GM12891 (cell line): ENCODE measurements around the gene CFL1.
"Not testable (repeated sequence)": the region's sequence is repeated elsewhere in the genome, so short reads cannot be mapped to it uniquely, and the experiment has no call there.

Experiments
- DNase-seq: peaks from one replicate; pipeline ENCODE4 v3.0.0; 2011; ENCODE audit warnings: low spot score; ENCODE audit not compliant: insufficient read length
- FAIRE-seq: peaks from 2 replicates; lab custom pipeline; 2011; peaks lifted over from hg19 to GRCh38; lab: Jason Lieb, UNC
- PAX5 ChIP-seq: IDR thresholded peaks from 2 replicates; pipeline ENCODE4 v1.6.1; 2011; ENCODE audit warnings: low read length, moderate library complexity, mild to moderate bottlenecking; ENCODE audit not compliant: insufficient read depth, severe bottlenecking
- POLR2A ChIP-seq: IDR thresholded peaks from 2 replicates; pipeline ENCODE4 v1.6.1; 2011; ENCODE audit warnings: low read depth, low read length, control low read depth
- POLR2AphosphoS5 ChIP-seq: IDR thresholded peaks from 2 replicates; pipeline ENCODE4 v1.6.1; 2011; ENCODE audit warnings: low read depth, low read length, control low read depth
- POU2F2 ChIP-seq: IDR thresholded peaks from 2 replicates; pipeline ENCODE4 v1.6.1; 2011; ENCODE audit warnings: low read depth, mild to moderate bottlenecking, control low read depth, low read length, moderate library complexity
- SPI1 ChIP-seq: IDR thresholded peaks from 2 replicates; pipeline ENCODE4 v1.6.1; 2011; ENCODE audit warnings: low read depth, low read length, control low read depth
- TAF1 ChIP-seq: IDR thresholded peaks from 2 replicates; pipeline ENCODE4 v1.6.1; 2011; ENCODE audit warnings: low read depth, low read length, control low read depth

Gene CFL1

GRCh38 chr11:65897020-65897471 is 39.1 kb upstream of the CFL1 start:
- TF ChIP-seq POU2F2 (no peak), PAX5 (no peak), TAF1 (no peak), POLR2A (no peak), SPI1 (no peak), POLR2AphosphoS5 (no peak)
- no peak for DNase-seq
- no peak for FAIRE-seq

GRCh38 chr11:65896034-65896999 is 38.3 kb upstream of the CFL1 start:
- TF ChIP-seq POLR2A, result no peak
- no peak for TF ChIP-seq POLR2AphosphoS5
- TF ChIP-seq SPI1, result no peak
- TF ChIP-seq PAX5, result no peak
- TF ChIP-seq TAF1, result no peak
- no peak for TF ChIP-seq POU2F2
- no peak for FAIRE-seq
- DNase-seq, result no peak

- no peak for DNase-seq
- no peak for FAIRE-seq
- TF ChIP-seq POLR2AphosphoS5 (no peak), POLR2A (no peak), TAF1 (no peak), POU2F2 (no peak), SPI1 (no peak), PAX5 (no peak)
Observed at GRCh38 chr11:65895482-65895981, 37.6 kb upstream of the CFL1 start.

- DNase-seq, result no peak
- FAIRE-seq, result peak; percentile 41
- TF ChIP-seq POLR2A (no peak; the same call in 1 of the 2 replicates), SPI1 (peak; percentile 63)
Observed at GRCh38 chr11:65894034-65894591, 36.1 kb upstream of the CFL1 start.

GRCh38 chr11:65892661-65893317 is 34.8 kb upstream of the CFL1 start:
- FAIRE-seq, result no peak
- no peak for TF ChIP-seq TAF1
- no peak for TF ChIP-seq SPI1
- peak; percentile 19; the same call in 1 of the 2 replicates for TF ChIP-seq POLR2A

GRCh38 chr11:65892137-65892540 is 34.2 kb upstream of the CFL1 start:
- FAIRE-seq, result peak; percentile 48
- not testable (repeated sequence) for DNase-seq

More at GRCh38 chr11:65892661-65893317, 34.8 kb upstream of the CFL1 start:
- no peak for DNase-seq

- FAIRE-seq (no peak), DNase-seq (no peak)
- TF ChIP-seq TAF1 (0 out of 2 replicates have a peak, but pooled peaks have one; percentile 10), PAX5 (no peak), POLR2A (no peak), SPI1 (no peak)
Observed at GRCh38 chr11:65891219-65892136, 33.5 kb upstream of the CFL1 start.

GRCh38 chr11:65890324-65891218 is 32.6 kb upstream of the CFL1 start, which contains the start of gene CCDC85B:
CCDC85B (plus strand) TSS chr11:65890673; CDS start chr11:65890784, 111 bp downstream.
- peak; percentile 80 for TF ChIP-seq POLR2A
- no peak for TF ChIP-seq PAX5
- peak; percentile 55; the same call in 1 of the 2 replicates for TF ChIP-seq TAF1
- peak; percentile 77 for TF ChIP-seq POLR2AphosphoS5
- no peak; the same call in 1 of the 2 replicates for TF ChIP-seq POU2F2
- TF ChIP-seq SPI1, result no peak
- FAIRE-seq (peak; percentile 91), DNase-seq (peak; percentile 86)
